Activated T-helper 1 cell treated with anti-CD3 and anti-CD28 coated beads, Interleukin-12 subunit alpha, Interleukin-12 subunit beta, Interleukin-2, Interleukin-4 antibody, amounts not matched to agents 30 ng/mL and 10 ng/mL and 1 ng/mL, durations not matched to agents 14 hours and 24 hours and 36 hours (primary cell): ENCODE results near the gene EME1. TPM values are rescaled to one million over a fixed set of nuclear protein-coding genes. Genes with fewer than 3 reads are reported as not detected.
"Not testable (repeated sequence)": the region's sequence is repeated elsewhere in the genome, so short reads cannot be mapped to it uniquely, and the experiment has no call there.

ENCODE experiments used
- DNase-seq: peaks from one replicate; pipeline ENCODE4 v3.0.0; 2021; ENCODE audit warnings: low spot score
- H3K27ac Mint-ChIP-seq: one replicate; pipeline ENCODE4 v1.8.0; 2021; ENCODE audit warnings: mild to moderate bottlenecking, mixed read lengths
- H3K27me3 Mint-ChIP-seq: one replicate; pipeline ENCODE4 v1.8.0; 2022; ENCODE audit warnings: mild to moderate bottlenecking, moderate library complexity, mixed read lengths; ENCODE audit not compliant: insufficient read depth
- H3K36me3 Mint-ChIP-seq: one replicate; pipeline ENCODE4 v1.8.0; 2021; ENCODE audit warnings: low read depth, mixed read lengths
- H3K4me1 Mint-ChIP-seq: one replicate; pipeline ENCODE4 v1.8.0; 2021; ENCODE audit warnings: low read depth, mixed read lengths
- H3K4me3 Mint-ChIP-seq: one replicate; pipeline ENCODE4 v1.8.0; 2021; ENCODE audit warnings: mild to moderate bottlenecking, moderate library complexity, mixed read lengths
- H3K9me3 Mint-ChIP-seq: one replicate; pipeline ENCODE4 v1.8.0; 2021; ENCODE audit warnings: mixed read lengths
- intact Hi-C: fragments of 100-400 bp; cut with micrococcal nuclease; formaldehyde crosslinking; loops from one replicate; pipeline ENCODE4 v1.15.1; 2024
- total RNA-seq: library from RNA; stranded (reverse); gene quantifications from 2 replicates; pipeline ENCODE4 v1.2.3, GENCODE V29; 2022

EME1 gene
- total RNA-seq, 1 donor from 2014 or later = 27.7 TPM

DNA sequence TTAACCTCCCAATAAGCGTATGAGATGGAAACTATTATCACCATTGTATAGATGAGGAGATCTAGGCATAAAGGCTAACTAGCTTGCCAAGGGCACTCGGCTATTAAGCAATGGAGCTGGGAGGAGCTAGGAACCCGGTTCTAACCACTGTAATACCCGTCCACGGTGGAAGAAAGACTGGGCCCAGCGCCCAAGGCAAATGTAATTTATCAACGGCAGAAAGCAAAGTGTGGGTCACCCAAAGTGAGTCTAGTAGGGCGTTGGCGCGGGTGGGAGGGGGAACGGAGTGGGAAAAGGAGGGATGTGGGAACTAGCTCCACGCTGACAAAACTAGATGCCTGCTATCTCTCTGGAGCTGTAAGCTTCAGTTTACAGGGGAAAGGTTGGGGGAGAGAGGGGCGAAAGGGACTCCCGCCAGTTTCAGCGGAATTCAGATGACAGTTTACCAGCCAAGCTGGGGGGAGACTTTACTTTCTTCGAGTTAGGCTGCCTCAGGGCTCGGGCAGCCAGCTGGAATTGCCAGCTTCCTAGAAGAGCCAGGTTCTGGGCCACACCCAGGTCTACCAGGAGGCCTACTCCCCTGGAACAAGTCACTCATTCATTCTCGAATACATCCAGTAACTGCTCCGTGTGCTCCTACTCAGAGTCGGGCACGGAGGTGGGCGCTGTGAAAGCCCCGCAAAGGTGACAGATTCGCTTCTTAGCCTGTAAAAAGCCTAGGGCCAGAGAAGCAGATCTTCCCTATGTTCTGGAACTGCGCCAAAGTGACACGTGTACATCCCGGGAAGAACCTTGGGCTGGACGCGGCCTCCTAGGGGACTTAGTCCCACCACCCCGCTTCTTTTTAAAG, 23.5 kb downstream of the EME1 start:
- intact Hi-C loops = loop anchor here (1.0 to 5.0 kb wide), 7 partner anchors 23 to 311 kb away; partner anchors contain the start of genes ACSF2, ANKRD40, EME1 and MRPL27
- peaks cover 33% of the 10 kb centered on the region for H3K36me3 Mint-ChIP-seq
- H3K4me3 Mint-ChIP-seq = peak overlapping the region; percentile 99
- peaks cover 34% of the 10 kb centered on the region for H3K4me1 Mint-ChIP-seq
- peak overlapping the region; percentile 96 for H3K27ac Mint-ChIP-seq
- DNase-seq = no peak
- no peaks in the 10 kb centered on the region for H3K27me3 Mint-ChIP-seq
- peaks cover 4% of the 10 kb centered on the region for H3K9me3 Mint-ChIP-seq

DNA sequence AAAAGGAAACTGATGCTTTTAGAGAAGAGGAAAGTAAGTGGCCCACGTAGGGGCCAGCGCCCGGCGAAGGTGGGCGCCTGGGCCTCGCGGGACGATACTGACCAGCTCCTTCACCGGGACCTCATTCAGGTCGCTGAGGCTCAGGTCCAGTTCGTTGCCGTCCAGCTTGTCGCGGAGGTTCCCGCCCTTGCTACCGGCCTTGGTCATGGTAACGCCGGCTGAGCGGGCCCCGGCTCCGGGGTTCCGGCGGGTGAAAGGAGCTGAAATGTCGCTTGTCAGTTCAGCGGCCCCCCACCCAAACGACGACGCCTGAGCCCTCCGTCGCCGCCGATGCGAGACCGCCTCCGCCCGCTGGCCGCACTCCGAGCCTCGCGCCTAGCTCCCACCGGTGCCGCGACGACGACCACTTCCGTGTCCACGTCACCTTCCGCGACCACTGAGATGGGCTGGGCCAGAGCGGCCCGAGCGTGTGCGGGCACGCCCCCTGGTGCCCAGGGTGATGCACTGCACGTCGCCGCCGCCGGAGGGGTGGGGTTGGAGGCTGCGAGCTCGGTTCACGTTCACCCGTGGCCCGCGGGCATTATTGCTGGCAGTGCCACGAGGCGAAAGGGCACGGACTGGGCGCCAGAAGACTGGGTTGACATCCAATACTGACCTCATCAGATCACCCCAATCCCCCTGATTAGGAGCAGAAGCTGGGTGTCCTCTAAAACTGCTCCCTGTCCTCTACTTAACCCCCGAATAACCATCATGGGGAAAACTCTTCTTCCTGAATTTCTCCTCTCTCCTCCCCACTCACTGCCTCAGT, 24.3 kb downstream of the EME1 start, which contains the start of gene LRRC59:
TSS of gene LRRC59 (minus strand) at position 413 of the 808 bp plus-strand sequence. CDS start at position 207, 206 bp downstream.
- peak; percentile 92 for DNase-seq
- H3K27ac Mint-ChIP-seq = peak within 1 kb of the TSS; percentile 96
- no peaks in the 10 kb centered on the region for H3K27me3 Mint-ChIP-seq
- peak within 1 kb of the TSS; percentile 99 for H3K4me3 Mint-ChIP-seq
- intact Hi-C loops = loop anchor here (1.0 to 5.0 kb wide), 6 partner anchors 24 to 310 kb away; partner anchors contain the start of genes ACSF2, ANKRD40, RSAD1 and XYLT2
- H3K36me3 Mint-ChIP-seq = peaks cover 31% of the 10 kb centered on the region
- H3K4me1 Mint-ChIP-seq = peaks cover 31% of the 10 kb centered on the region
- H3K9me3 Mint-ChIP-seq = peaks cover 4% of the 10 kb centered on the region

DNA sequence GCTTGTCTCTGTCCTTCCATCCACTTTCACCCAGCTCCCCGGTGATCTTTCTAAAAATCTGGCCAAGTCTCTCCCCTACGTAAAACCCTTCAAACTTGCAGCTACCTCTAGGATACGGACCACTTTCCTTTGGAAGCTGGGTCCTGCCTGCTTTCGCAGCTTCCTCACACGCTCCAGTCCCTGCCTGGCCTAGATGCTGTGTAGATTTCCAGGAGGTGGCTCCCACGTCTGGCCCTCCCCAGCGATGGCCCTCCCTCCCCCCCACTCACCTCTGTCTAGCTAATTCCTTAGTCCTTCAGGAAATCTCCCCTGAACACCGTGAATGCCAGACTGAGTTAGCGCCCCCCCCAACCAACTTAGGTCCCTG, 24.9 kb downstream of the EME1 start:
- H3K36me3 Mint-ChIP-seq = peaks cover 27% of the 10 kb centered on the region

DNA sequence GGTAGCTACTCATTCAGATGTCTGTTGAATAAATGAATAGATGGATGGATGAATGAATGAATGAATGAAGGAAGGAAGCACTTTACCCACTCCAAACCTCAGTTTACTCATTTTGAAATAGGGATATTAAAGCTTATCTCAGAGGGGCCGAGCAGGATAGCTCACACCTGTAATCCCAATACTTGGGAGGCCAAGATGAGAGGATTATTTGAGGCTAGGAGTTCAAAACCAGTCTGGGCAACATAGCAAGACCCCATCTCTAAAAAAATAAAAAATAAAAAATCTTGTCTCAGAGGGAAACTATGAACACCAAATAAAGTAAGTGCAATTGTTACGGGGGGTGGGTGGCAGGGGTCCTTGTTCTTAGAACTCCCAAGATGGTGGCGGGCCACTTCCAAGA, 25.6 kb downstream of the EME1 start:
- intact Hi-C loops = loop anchor here (5.0 kb wide), 1 partner anchor 309 kb away; the partner anchor contains the start of gene ANKRD40
- Mint-ChIP-seq H3K4me3 (peak overlapping the region; percentile 51), H3K4me1 (peaks cover 25% of the 10 kb centered on the region), H3K36me3 (peaks cover 19% of the 10 kb centered on the region)
- not testable (repeated sequence) for H3K27me3 Mint-ChIP-seq, DNase-seq, H3K27ac Mint-ChIP-seq, H3K9me3 Mint-ChIP-seq

More for the DNA sequence above, 24.9 kb downstream of the EME1 start:
- Mint-ChIP-seq H3K9me3 (peaks cover 4% of the 10 kb centered on the region), H3K4me3 (peak overlapping the region; percentile 99), H3K27me3 (no peaks in the 10 kb centered on the region), H3K4me1 (peaks cover 31% of the 10 kb centered on the region), H3K27ac (peak overlapping the region; percentile 70)
- no peak for DNase-seq
- intact Hi-C loops = loop anchor here (1.0 to 5.0 kb wide), 6 partner anchors 23 to 309 kb away; partner anchors contain the start of genes ACSF2, ANKRD40, RSAD1 and XYLT2

DNA sequence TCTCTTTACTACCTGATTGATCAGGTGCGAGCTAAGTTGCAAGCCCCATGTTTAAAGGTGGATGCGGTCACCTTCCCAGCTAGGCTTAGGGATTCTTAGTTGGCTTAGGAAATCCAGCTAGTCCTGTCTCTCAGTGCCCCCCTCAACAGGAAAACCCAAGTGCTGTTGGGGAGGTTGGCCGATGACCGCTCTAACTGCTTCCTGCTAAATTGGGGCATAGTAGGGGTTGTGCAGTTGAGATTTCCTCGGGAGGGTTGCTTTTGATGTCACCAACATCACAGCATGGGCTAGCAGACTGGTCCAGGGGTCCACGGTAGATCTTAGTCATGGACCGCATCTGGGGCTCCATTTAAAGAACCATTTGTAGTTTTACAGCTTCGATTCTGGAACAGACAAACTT, 26.6 kb downstream of the EME1 start:
- Mint-ChIP-seq H3K36me3 (peaks cover 13% of the 10 kb centered on the region), H3K4me3 (peak overlapping the region; percentile 4), H3K4me1 (peaks cover 20% of the 10 kb centered on the region)
- H3K27me3 Mint-ChIP-seq, DNase-seq, H3K27ac Mint-ChIP-seq, H3K9me3 Mint-ChIP-seq: not testable (repeated sequence)
- intact Hi-C loops = loop anchor here (5.0 kb wide), 1 partner anchor 308 kb away; the partner anchor contains the start of gene ANKRD40

DNA sequence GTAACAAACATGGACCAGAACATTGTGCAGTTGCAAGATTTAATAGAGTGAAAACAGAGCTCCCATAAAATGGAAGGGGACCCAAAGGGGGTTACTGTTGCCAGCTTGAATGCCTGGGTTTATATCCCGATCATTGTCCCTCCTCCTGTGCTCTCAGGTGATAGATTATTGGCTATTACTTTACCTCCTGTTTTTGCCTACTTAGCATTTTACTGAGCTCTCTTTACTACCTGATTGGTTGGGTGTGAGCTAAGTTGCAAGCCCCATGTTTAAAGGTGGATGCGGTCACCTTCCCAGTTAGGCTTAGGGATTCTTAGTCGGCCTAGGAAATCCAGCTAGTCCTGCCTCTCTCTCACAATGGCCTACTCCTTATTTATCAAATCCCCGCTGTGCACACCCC, 32.3 kb downstream of the EME1 start:
- not testable (repeated sequence) for H3K9me3 Mint-ChIP-seq, H3K4me3 Mint-ChIP-seq, H3K27ac Mint-ChIP-seq, H3K36me3 Mint-ChIP-seq, H3K4me1 Mint-ChIP-seq, DNase-seq
- H3K27me3 Mint-ChIP-seq = peaks cover 22% of the 10 kb centered on the region
- intact Hi-C loops = loop anchor here (5.0 kb wide), 1 partner anchor 1178 kb away; no protein-coding TSS in a partner anchor

DNA sequence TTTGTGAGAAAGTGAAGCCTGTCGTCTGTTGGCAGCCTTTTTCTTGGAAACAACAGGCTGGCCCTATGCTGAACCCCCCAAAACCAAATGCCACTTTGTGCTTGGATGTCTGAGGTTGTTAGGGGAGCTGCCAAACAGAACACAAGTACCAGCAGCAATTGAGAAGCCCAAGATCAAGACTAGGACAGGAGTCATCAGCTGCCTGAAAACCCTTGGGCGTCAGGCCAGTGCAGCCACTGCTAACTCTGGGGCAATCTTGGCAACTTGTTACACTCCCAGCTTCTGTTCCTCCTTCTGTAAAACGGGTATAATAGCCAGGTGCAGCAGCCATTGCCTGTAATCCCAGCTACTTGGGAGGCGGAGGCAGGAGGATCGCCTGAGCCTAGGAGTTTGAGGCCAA, 33.5 kb downstream of the EME1 start:
- Mint-ChIP-seq H3K27ac (no peak overlapping the region), H3K9me3 (no peaks in the 10 kb centered on the region), H3K36me3 (no peaks in the 10 kb centered on the region), H3K4me3 (no peak overlapping the region), H3K4me1 (no peaks in the 10 kb centered on the region), H3K27me3 (peaks cover 25% of the 10 kb centered on the region)
- no peak for DNase-seq
- intact Hi-C loops = loop anchor here (5.0 kb wide), 1 partner anchor 1179 kb away; no protein-coding TSS in a partner anchor

DNA sequence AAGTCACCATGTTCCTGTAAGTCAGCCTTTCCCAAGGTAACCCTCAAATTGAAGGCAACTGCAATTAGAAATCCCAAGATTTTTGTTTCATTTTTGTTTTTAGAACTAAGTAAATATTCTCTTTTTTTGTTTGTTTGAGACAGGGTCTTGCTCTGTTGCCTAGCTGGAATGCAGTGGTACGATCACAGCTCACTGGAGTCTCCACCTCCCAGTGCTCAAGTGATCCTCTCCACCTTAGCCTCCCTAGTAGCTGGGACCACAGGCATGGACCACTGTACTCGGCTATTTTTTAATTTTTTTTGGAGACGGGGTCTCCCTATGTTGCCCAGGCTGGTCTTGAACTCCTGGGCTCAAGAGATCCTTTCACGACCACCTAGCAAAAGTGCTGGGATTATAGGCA, 34.9 kb downstream of the EME1 start:
- Mint-ChIP-seq H3K4me3 (no peak overlapping the region), H3K27ac (no peak overlapping the region), H3K4me1 (no peaks in the 10 kb centered on the region), H3K27me3 (peaks cover 33% of the 10 kb centered on the region), H3K9me3 (no peaks in the 10 kb centered on the region), H3K36me3 (no peaks in the 10 kb centered on the region)
- intact Hi-C loops = loop anchor here (5.0 kb wide), 1 partner anchor 1181 kb away; no protein-coding TSS in a partner anchor
- no peak for DNase-seq

DNA sequence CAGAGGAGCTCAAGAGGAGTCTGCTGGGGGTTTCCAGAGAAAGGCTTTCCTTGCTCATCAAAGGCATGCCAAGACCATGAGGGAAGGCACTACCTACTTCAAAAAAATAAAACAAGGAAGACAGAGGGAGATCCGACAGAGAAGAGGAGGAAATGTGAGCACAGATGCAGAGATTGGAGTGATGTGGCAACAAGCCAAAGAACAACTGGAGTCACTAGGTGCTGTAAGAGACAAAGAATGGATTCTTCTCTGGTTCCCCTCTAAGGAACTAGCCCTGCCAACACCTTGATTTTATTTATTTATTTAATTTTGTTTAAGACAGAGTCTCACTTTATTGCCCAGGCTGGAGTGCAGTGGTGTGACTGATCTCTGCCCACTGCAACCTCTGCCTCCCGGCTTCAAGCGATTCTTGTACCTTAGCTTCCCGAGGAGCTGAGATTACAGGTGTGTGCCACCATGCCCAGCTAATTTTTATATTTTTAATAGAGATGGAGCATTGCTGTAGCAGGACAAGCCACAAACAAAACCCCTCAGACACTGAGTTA, 39.2 kb downstream of the EME1 start:
- intact Hi-C loops = no loop called here
- Mint-ChIP-seq H3K4me1 (peaks cover 6% of the 10 kb centered on the region), H3K9me3 (no peaks in the 10 kb centered on the region), H3K4me3 (no peak overlapping the region), H3K36me3 (no peaks in the 10 kb centered on the region), H3K27me3 (peaks cover 38% of the 10 kb centered on the region), H3K27ac (no peak overlapping the region)
- no peak for DNase-seq

DNA sequence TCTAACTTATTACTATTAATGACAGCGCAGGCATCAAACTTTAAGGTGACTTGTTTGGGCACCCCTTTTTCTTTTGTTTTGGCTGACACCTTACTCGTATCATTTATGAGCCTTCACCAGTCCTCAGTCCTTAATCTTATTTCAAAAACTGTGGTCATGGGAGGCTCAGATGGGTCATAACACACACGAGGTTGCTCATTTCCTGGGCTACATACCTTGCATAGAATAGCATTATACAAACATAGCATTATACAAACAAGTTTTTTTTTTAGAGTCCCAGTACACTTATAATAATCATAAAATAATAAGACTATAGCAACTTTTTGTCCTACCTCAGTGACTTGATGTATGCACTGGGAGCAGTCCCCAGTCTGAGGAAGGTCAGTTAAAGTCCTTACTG, 41.8 kb downstream of the EME1 start:
- no peaks in the 10 kb centered on the region for H3K36me3 Mint-ChIP-seq
- peaks cover 6% of the 10 kb centered on the region for H3K4me1 Mint-ChIP-seq
- DNase-seq = no peak
- no peak overlapping the region for H3K4me3 Mint-ChIP-seq
- no peaks in the 10 kb centered on the region for H3K9me3 Mint-ChIP-seq
- peaks cover 43% of the 10 kb centered on the region for H3K27me3 Mint-ChIP-seq
- H3K27ac Mint-ChIP-seq = no peak overlapping the region
- intact Hi-C loops = no loop called here

DNA sequence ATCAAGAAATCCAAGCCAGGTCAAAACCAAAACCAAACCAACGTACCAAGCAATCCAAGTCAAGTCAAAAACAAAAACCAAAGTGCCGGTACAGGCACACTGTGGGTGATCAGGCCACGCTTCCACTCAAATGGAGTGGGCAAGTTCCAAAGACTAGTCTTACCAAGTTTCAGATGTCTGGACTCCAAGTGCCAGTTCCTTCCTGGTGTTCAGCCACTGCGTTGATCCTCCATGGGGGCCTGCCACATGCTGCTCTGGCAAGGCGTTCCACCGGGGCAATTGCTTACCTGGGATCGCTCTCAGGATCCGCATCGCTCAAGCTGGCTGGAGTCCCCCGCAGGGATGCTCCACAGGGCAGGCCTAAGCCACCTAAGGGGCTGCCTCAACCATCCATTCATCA, 46.5 kb downstream of the EME1 start:
- DNase-seq, intact Hi-C loops, H3K36me3 Mint-ChIP-seq, H3K27ac Mint-ChIP-seq, H3K9me3 Mint-ChIP-seq, H3K4me3 Mint-ChIP-seq: not testable (repeated sequence)
- Mint-ChIP-seq H3K27me3 (peaks cover 18% of the 10 kb centered on the region), H3K4me1 (peaks cover 16% of the 10 kb centered on the region)

DNA sequence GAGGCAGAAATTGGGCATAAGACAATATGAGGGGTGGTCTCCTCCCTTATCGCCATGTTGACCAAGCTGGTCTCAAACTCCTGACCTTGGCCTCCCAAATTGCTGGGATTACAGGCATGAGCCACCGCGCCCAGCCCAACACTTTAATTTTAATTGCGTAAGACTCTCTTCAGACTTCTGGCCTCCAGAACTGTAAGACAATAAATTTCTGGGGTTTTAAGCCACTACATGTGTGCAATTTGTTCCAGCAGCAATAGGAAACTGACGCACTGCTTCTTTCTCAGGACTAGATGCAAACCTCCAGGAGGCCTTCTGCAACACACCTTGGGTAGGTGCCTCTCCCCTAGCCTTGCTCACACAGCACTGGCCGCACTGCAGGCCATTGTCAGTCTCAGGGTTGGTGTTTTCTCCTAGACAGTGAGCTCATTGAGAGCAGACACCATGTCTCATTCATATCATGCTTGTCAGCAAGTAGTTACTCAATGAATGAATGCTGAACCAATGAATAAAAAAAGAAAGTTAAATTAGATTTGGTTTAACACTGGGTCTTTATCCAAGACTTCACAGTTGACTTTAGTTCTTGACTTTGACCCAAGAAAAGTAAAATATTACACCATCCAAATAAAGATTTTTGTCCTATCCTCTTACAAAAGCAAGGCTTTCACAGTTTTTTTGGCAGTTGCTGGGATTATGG, 47.5 kb downstream of the EME1 start:
- Mint-ChIP-seq H3K27me3 (peaks cover 14% of the 10 kb centered on the region), H3K27ac (no peak overlapping the region), H3K9me3 (no peaks in the 10 kb centered on the region), H3K36me3 (peaks cover 2% of the 10 kb centered on the region), H3K4me1 (peaks cover 24% of the 10 kb centered on the region), H3K4me3 (no peak overlapping the region)
- DNase-seq = no peak
- intact Hi-C loops = loop anchor here (1.0 kb wide), 1 partner anchor 23 kb away; the partner anchor contains the start of gene LRRC59
